SK-N-SH (cell line): ENCODE results near the gene WBP11. TPM values are rescaled to one million over a fixed set of nuclear protein-coding genes. Genes with fewer than 3 reads are reported as not detected.
A peak's percentile ranks its signal among the peaks of the same experiment; 100 is the strongest.

Experiments used
- CTCF ChIA-PET: fragments of 300-600, 350-600 bp; formaldehyde crosslinking; extraction: SDS; loops from one replicate; lab custom pipeline; 2021; lab: Yijun Ruan, JAX
- POLR2A ChIA-PET: fragments of 350-600 bp; sonication (Branson Sonifier 250); formaldehyde crosslinking; extraction: SDS; loops from one replicate; lab custom pipeline; 2020; ENCODE audit warnings: antibody characterized with exemption, inconsistent platforms; lab: Yijun Ruan, JAX
- DNase-seq: peaks from one replicate; pipeline ENCODE4 v3.0.0; 2012
- H2AFZ ChIP-seq: fragments of 200-600 bp; sonication (generic); 2 replicates; pipeline ENCODE4 v1.8.1; 2016; ENCODE audit warnings: antibody characterized with exemption, mild to moderate bottlenecking, low read depth
- H3F3A ChIP-seq: fragments of 200-600 bp; sonication (generic); replicated peaks from 2 replicates; pipeline ENCODE3; 2016; ENCODE audit warnings: antibody characterized with exemption, mild to moderate bottlenecking; ENCODE audit not compliant: insufficient read depth
- H3K27ac ChIP-seq, 2 experiments: fragments of 200-500 bp in 1 of 2; fragments of 200-600 bp in 1 of 2; sonication (Bioruptor generic) in 1 of 2; sonication (generic), shearing (Covaris generic) in 1 of 2; 2 replicates each; pipeline versions ENCODE4 v1.5.1 to v1.6.1; 2014 to 2016; ENCODE audit warnings: low read depth in 2 of 2, inconsistent platforms in 1 of 2, low read length in 1 of 2, mild to moderate bottlenecking in 1 of 2, mixed read lengths in 1 of 2
- H3K27me3 ChIP-seq: fragments of 200-600 bp; sonication (generic), shearing (Covaris generic); 2 replicates; pipeline ENCODE4 v1.6.1; 2016; ENCODE audit warnings: mixed run types; ENCODE audit not compliant: insufficient read depth
- H3K36me3 ChIP-seq, 2 experiments: fragments of 200-500 bp in 1 of 2; fragments of 200-600 bp in 1 of 2; sonication (Bioruptor generic) in 1 of 2; sonication (generic) in 1 of 2; replicated peaks in 1 of 2; 2 replicates each; pipeline versions ENCODE3 to v1.5.1; 2014 to 2016; ENCODE audit warnings: low read length in 1 of 2, mild to moderate bottlenecking in 1 of 2; ENCODE audit not compliant: insufficient read depth in 2 of 2, control insufficient read depth in 1 of 2
- H3K4me1 ChIP-seq, 2 experiments: fragments of 200-500 bp in 1 of 2; fragments of 200-600 bp in 1 of 2; sonication (Bioruptor generic) in 1 of 2; sonication (generic), shearing (Covaris generic) in 1 of 2; 2 replicates each; pipeline versions ENCODE4 v1.5.1 to v1.6.1; 2014 to 2016; ENCODE audit warnings: low read depth in 1 of 2, low read length in 1 of 2, mixed run types in 1 of 2; ENCODE audit not compliant: insufficient read depth in 2 of 2, control insufficient read depth in 1 of 2
- H3K4me2 ChIP-seq: fragments of 200-600 bp; sonication (generic), shearing (Covaris generic); 2 replicates; pipeline ENCODE4 v1.6.1; 2017; ENCODE audit warnings: mixed run types
- H3K4me3 ChIP-seq, 2 experiments: fragments of 200-500 bp in 1 of 2; fragments of 200-600 bp in 1 of 2; sonication (Bioruptor generic) in 1 of 2; sonication (generic), shearing (Covaris generic) in 1 of 2; 2 replicates each; pipeline versions ENCODE4 v1.5.1 to v1.8.1; 2014 to 2016; ENCODE audit warnings: low read depth in 2 of 2, inconsistent platforms in 1 of 2, low read length in 1 of 2, mild to moderate bottlenecking in 1 of 2, mixed read lengths in 1 of 2, moderate library complexity in 1 of 2
- H3K79me2 ChIP-seq: fragments of 200-600 bp; sonication (generic); 2 replicates; pipeline ENCODE4 v1.8.1; 2017; ENCODE audit warnings: mild to moderate bottlenecking; ENCODE audit not compliant: insufficient read depth
- H3K9ac ChIP-seq: fragments of 200-600 bp; sonication (generic); 2 replicates; pipeline ENCODE4 v1.6.1; 2017; ENCODE audit warnings: mixed run types
- H3K9me2 ChIP-seq: fragments of 200-600 bp; sonication (generic); 2 replicates; pipeline ENCODE4 v1.6.1; 2017; ENCODE audit warnings: mixed run types
- H3K9me3 ChIP-seq: fragments of 200-600 bp; sonication (generic); 2 replicates; pipeline ENCODE4 v1.6.1; 2017; ENCODE audit warnings: mixed run types, mild to moderate bottlenecking, moderate library complexity
- H4K20me1 ChIP-seq: fragments of 200-600 bp; sonication (generic); 2 replicates; pipeline ENCODE4 v1.6.1; 2017; ENCODE audit warnings: mild to moderate bottlenecking, mixed run types; ENCODE audit not compliant: insufficient read depth
- EP300 ChIP-seq, 2 experiments: IDR thresholded peaks; 2 replicates each; pipeline versions ENCODE4 v1.4.0 to v1.6.1; 2012; ENCODE audit warnings: borderline replicate concordance in 1 of 2, low read depth in 1 of 2, low read length in 1 of 2
- EZH2phosphoT487 ChIP-seq: fragments of 200-600 bp; sonication (generic); IDR thresholded peaks from 2 replicates; pipeline ENCODE4 v1.6.1; 2017; ENCODE audit warnings: low read depth, mixed run types, mild to moderate bottlenecking, antibody characterized with exemption, moderate library complexity, borderline replicate concordance
- FOSL2 ChIP-seq: IDR thresholded peaks from 2 replicates; pipeline ENCODE4 v1.4.0; 2012; ENCODE audit warnings: low read depth, mild to moderate bottlenecking, moderate library complexity, borderline replicate concordance
- GATA2 ChIP-seq: sonication (generic); formaldehyde crosslinking; IDR thresholded peaks from 2 replicates; pipeline ENCODE4 v1.5.0; 2020; ENCODE audit warnings: mild to moderate bottlenecking, missing genetic modification reagents
- JUND ChIP-seq: IDR thresholded peaks from 2 replicates; pipeline ENCODE4 v1.4.0; 2012
- RCOR1 ChIP-seq: fragments of 150-350 bp; IDR thresholded peaks from 2 replicates; pipeline ENCODE4 v1.6.1; 2017; ENCODE audit warnings: antibody characterized with exemption, low read length
- SIN3A ChIP-seq: IDR thresholded peaks from 2 replicates; pipeline ENCODE4 v1.6.1; 2012; ENCODE audit warnings: low read depth, mild to moderate bottlenecking, low read length, moderate library complexity, borderline replicate concordance
- TAF1 ChIP-seq: IDR thresholded peaks from 2 replicates; pipeline ENCODE4 v1.6.1; 2012; ENCODE audit warnings: low read depth, mild to moderate bottlenecking, low read length, moderate library complexity, borderline replicate concordance
- TCF12 ChIP-seq: IDR thresholded peaks from 2 replicates; pipeline ENCODE4 v1.4.0; 2012
- WGBS: methylation state at CpG from one replicate; pipeline ENCODE4 v1.1.6; 2017; ENCODE audit warnings: low lambda C conversion rate; 5-methylcytosine and 5-hydroxymethylcytosine counted together
- polyA plus RNA-seq, 3 experiments: library from polyadenylated mRNA; depleted of rRNA; stranded (reverse); fragments of >200 nt; gene quantifications; 2 replicates each; pipeline ENCODE4 v1.2.3, GENCODE V29; 2012

WBP11 gene
- polyA plus RNA-seq, 1 of the 3 experiments (the other 2 are of a cell fraction): 18.7 TPM

DNA sequence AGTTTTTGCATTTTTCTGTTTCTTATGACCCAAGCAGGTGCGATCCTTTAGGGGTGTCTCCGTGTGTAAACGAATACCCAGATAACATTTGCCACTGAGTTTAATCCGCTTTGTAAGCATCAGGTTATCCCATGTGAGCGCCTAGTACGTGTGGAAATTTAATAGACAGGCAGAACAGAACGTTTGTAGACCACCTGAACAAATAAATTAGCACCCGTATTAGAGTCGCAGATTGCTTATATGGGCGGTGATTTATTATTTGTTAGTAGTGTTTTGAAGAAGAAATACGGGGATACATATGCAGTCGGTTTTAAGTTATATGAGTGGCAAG lies 517 bp upstream of the WBP11 start:
- Histone ChIP-seq H3K4me2 (peak overlapping the region; percentile 77), H3K4me1 (peaks cover 2 to 4% of the 10 kb centered on the region in 2 experiments; a peak in 3 of 4 replicates), H3K36me3 (peaks cover 13 to 22% of the 10 kb centered on the region in 2 experiments), H3K9me3 (no peaks in the 10 kb centered on the region), H3K9me2 (no peaks in the 10 kb centered on the region), H4K20me1 (no peaks in the 10 kb centered on the region), H3K4me3 (peak overlapping the region; percentile 63 to 87), H3F3A (no peaks in the 10 kb centered on the region), H3K27ac (peak overlapping the region; percentile 70 to 97), H3K27me3 (no peaks in the 10 kb centered on the region)
- 1% methylated on average over 12 of the region's 12 CpGs for whole genome bisulfite sequencing
- ChIA-PET CTCF (interaction anchor here (0.9 to 2.5 kb wide), 4 partner anchors 20 to 34 kb away, joined by 3 to 18 read pairs (median 4); a partner anchor contains a TSS), POLR2A (interaction anchor here (0.8 to 3.6 kb wide), 3 partner anchors 18 to 33 kb away, joined by 3 to 30 read pairs (median 5); a partner anchor contains a TSS)
- DNase-seq: no peak
- TF ChIP-seq RCOR1 (no peak), FOSL2 (no peak), TAF1 (peak; percentile 1; the same call in 1 of the 2 replicates), JUND (no peak), EP300 (IDR thresholded peaks at IDR 0.05; ENCODE audit: borderline replicate concordance in 1 of 2, low read depth in 1 of 2, low read length in 1 of 2) (no peak), GATA2 (CRISPR knock-in tag) (no peak)
- TF ChIP-seq, all 33 proteins: peak for 1
- peak overlapping the region; percentile 61 for H3K9ac ChIP-seq
- H3K79me2 ChIP-seq: peaks cover 45% of the 10 kb centered on the region
- H2AFZ ChIP-seq: peak overlapping the region; percentile 65

DNA sequence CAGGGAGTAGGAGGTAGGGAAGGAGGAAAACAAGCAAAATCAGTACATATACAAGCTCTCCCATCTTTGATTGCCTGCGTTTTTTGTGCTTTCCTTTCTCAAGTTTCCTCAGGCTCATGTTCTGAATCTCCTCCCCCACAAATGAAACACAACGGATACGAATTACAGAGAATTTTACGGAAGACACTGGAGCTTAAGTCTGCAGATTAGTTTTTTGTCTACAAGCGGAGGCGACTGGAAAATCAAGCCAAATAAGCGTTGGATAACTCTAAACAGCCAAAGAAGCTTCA lies 612 bp downstream of the WBP11 start:
- Histone ChIP-seq H4K20me1 (no peaks in the 10 kb centered on the region), H3K9me3 (no peaks in the 10 kb centered on the region), H3K27me3 (no peaks in the 10 kb centered on the region), H3K4me2 (peak overlapping the region; percentile 79), H3K36me3 (peaks cover 24 to 33% of the 10 kb centered on the region in 2 experiments), H3K4me3 (peak overlapping the region; percentile 63 to 87), H3K27ac (peak overlapping the region; percentile 48 to 81), H2AFZ (0 out of 2 replicates have a peak overlapping the region, but pooled peaks have one; percentile 57), H3F3A (no peaks in the 10 kb centered on the region), H3K9ac (peak overlapping the region; percentile 91)
- CTCF ChIA-PET: interaction anchor here (1.0 to 2.5 kb wide), 5 partner anchors 10 to 33 kb away, joined by 3 to 18 read pairs (median 3); no protein-coding TSS in a partner anchor
- DNase-seq: peak; percentile 10
- TF ChIP-seq SIN3A (no peak), EZH2phosphoT487 (no peak)
- TF ChIP-seq, all 33 proteins: peak for 0
- Histone ChIP-seq H3K79me2 (peaks cover 56% of the 10 kb centered on the region), H3K9me2 (no peaks in the 10 kb centered on the region), H3K4me1 (peaks cover 2 to 4% of the 10 kb centered on the region in 2 experiments; a peak in 3 of 4 replicates)
- POLR2A ChIA-PET: interaction anchor here (1.0 to 3.6 kb wide), 2 partner anchors 29 to 32 kb away, joined by 3 to 30 read pairs; a partner anchor contains a TSS
- WGBS: 0% methylated on average over 7 of the region's 7 CpGs

DNA sequence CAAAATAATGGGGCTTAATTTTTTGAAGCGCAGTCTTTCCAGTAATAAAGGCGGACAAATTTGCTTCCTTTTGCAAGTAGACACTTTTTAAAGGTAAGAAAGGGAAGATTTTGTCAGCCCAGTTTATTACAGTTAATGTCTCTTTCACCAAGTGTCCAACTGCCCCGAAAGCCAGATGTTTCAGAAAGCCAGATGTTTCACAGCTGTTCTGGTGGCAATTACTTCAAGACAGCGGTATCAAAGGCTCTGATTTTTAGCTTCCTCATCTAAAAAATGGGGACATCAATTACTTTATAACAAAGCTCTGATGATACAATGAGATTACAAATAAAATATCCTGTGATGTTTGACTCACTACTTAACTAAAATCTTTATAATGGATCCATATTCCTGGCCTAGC lies 1.0 kb downstream of the WBP11 start:
- H2AFZ ChIP-seq: no peak overlapping the region
- TF ChIP-seq TCF12: no peak
- H3K4me1 ChIP-seq: peaks cover 2 to 4% of the 10 kb centered on the region in 2 experiments; a peak in 3 of 4 replicates
- H3K4me2 ChIP-seq: peak overlapping the region; percentile 79
- H3K27ac ChIP-seq: peak overlapping the region in 1 of 2 experiments; percentile 81; a peak in 2 of 4 replicates
- H3K9ac ChIP-seq: peak overlapping the region; percentile 91
- WGBS: 51% methylated on average over 4 of the region's 4 CpGs
- ChIA-PET CTCF (interaction anchor here (1.0 to 2.5 kb wide), 4 partner anchors 10 to 33 kb away, joined by 3 to 18 read pairs (median 4); no protein-coding TSS in a partner anchor), POLR2A (interaction anchor here (1.0 to 3.6 kb wide), 2 partner anchors 29 to 32 kb away, joined by 3 to 30 read pairs; a partner anchor contains a TSS)
- no peak for DNase-seq
- H3K36me3 ChIP-seq: peaks cover 27 to 37% of the 10 kb centered on the region in 2 experiments
- H3K4me3 ChIP-seq: peak overlapping the region; percentile 63 to 87
- H3K27me3 ChIP-seq: no peaks in the 10 kb centered on the region
- H3K79me2 ChIP-seq: peaks cover 60% of the 10 kb centered on the region
- H3K9me2 ChIP-seq: no peaks in the 10 kb centered on the region
- H4K20me1 ChIP-seq: no peaks in the 10 kb centered on the region
- H3K9me3 ChIP-seq: no peaks in the 10 kb centered on the region
- no peaks in the 10 kb centered on the region for H3F3A ChIP-seq
